A549 (cell line): ENCODE measurements around the gene TRIM10. TPM values are rescaled to one million over a fixed set of nuclear protein-coding genes. Genes with fewer than 3 reads are reported as not detected.

Experiments used
- ATAC-seq, 2 experiments: fragments of 200-7000 bp in 1 of 2; fragments of >200 bp in 1 of 2; cut with Nextera tagmentation in 1 of 2; cut with Tn5 transposase in 1 of 2; 3 replicates each; pipeline versions ENCODE4 v1.8.0 to v1.9.1; 2018 to 2020; ENCODE audit warnings: mild to moderate bottlenecking in 1 of 2, moderate library complexity in 1 of 2
- CTCF ChIA-PET: fragments of 300-600 bp; sonication (Branson Sonifier 250); formaldehyde crosslinking; extraction: SDS; loops from one replicate; lab custom pipeline; 2021; ENCODE audit warnings: antibody characterized with exemption, inconsistent platforms; lab: Yijun Ruan, JAX
- POLR2A ChIA-PET: fragments of 350-600 bp; formaldehyde crosslinking; extraction: SDS; loops from one replicate; lab custom pipeline; 2021; ENCODE audit warnings: antibody characterized with exemption, inconsistent platforms; lab: Yijun Ruan, JAX
- DNase-seq, 2 experiments: peaks; one replicate each; pipeline versions ENCODE4 v3.0.0 to v3.0.0-alpha.2; 2011 to 2016; ENCODE audit warnings: low read depth in 1 of 2, low spot score in 1 of 2
- FAIRE-seq: peaks from 2 replicates; lab custom pipeline; 2011; peaks lifted over from hg19 to GRCh38; lab: Jason Lieb, UNC
- H3K27ac ChIP-seq, 2 experiments: fragments of >200 bp; sonication (Bioruptor Twin); formaldehyde crosslinking; 3 replicates each; pipeline ENCODE4 v1.5.1; 2016 to 2017
- H3K4me1 ChIP-seq: fragments of >200 bp; sonication (Bioruptor Twin); formaldehyde crosslinking; 3 replicates; pipeline ENCODE4 v1.6.1; 2016
- H3K4me2 ChIP-seq: fragments of >200 bp; sonication (Bioruptor Twin); formaldehyde crosslinking; 3 replicates; pipeline ENCODE4 v1.6.1; 2016
- H3K4me3 ChIP-seq: fragments of >200 bp; sonication (Bioruptor Twin); formaldehyde crosslinking; 3 replicates; pipeline ENCODE4 v1.5.1; 2016
- H3K9me3 ChIP-seq: fragments of >200 bp; sonication (Bioruptor Twin); formaldehyde crosslinking; 3 replicates; pipeline ENCODE4 v1.6.1; 2016
- CBX8 ChIP-seq: fragments of 200-600 bp; sonication (generic); IDR thresholded peaks from 2 replicates; pipeline ENCODE4 v1.6.1; 2016
- CHD4 ChIP-seq: fragments of 200-600 bp; sonication (generic); IDR thresholded peaks from 2 replicates; pipeline ENCODE4 v1.6.1; 2016; ENCODE audit warnings: antibody characterized with exemption, mild to moderate bottlenecking, borderline replicate concordance
- EHMT2 ChIP-seq: fragments of 200-600 bp; sonication (generic); IDR thresholded peaks from 2 replicates; pipeline ENCODE4 v1.6.1; 2016; ENCODE audit warnings: antibody characterized with exemption, low read depth, mild to moderate bottlenecking, moderate library complexity
- EP300 ChIP-seq, 2 experiments: fragments of >200 bp; sonication (Bioruptor Twin); formaldehyde crosslinking; IDR thresholded peaks; 2 replicates in 1 of 2; 3 replicates in 1 of 2; pipeline ENCODE4 v1.6.1; 2016 to 2017
- FOSL2 ChIP-seq, 2 experiments: fragments of 450-650 bp in 1 of 2; fragments of >200 bp in 1 of 2; sonication (Bioruptor Twin) in 1 of 2; formaldehyde crosslinking; IDR thresholded peaks; 2 replicates each; pipeline versions ENCODE4 v1.5.0 to v1.6.1; 2016 to 2020; ENCODE audit warnings: mild to moderate bottlenecking in 1 of 2, moderate library complexity in 1 of 2
- FOXS1 ChIP-seq: fragments of 250-450 bp; sonication (Bioruptor Pico); IDR thresholded peaks from 2 replicates; pipeline ENCODE4 v1.5.0; 2020; ENCODE audit warnings: mild to moderate bottlenecking, moderate library complexity
- HDAC2 ChIP-seq: fragments of 200-600 bp; sonication (generic); IDR thresholded peaks from 2 replicates; pipeline ENCODE4 v1.6.1; 2016
- HEYL ChIP-seq: fragments of 250-450 bp; sonication (Bioruptor Pico); IDR thresholded peaks from 2 replicates; pipeline ENCODE4 v1.8.0; 2021; ENCODE audit warnings: mild to moderate bottlenecking, moderate library complexity
- HOXB5 ChIP-seq: fragments of 250-450 bp; sonication (Bioruptor Pico); IDR thresholded peaks from 2 replicates; pipeline ENCODE4 v1.5.0; 2020; ENCODE audit warnings: mild to moderate bottlenecking, moderate library complexity
- JUN ChIP-seq, 2 experiments: fragments of >200 bp; sonication (Bioruptor Twin); formaldehyde crosslinking; IDR thresholded peaks; 2 replicates in 1 of 2; 3 replicates in 1 of 2; pipeline ENCODE4 v1.6.1; 2016 to 2017
- KDM5A ChIP-seq: fragments of 200-600 bp; sonication (generic); IDR thresholded peaks from 2 replicates; pipeline ENCODE4 v1.6.1; 2016; ENCODE audit warnings: antibody characterized with exemption, mild to moderate bottlenecking
- MAZ ChIP-seq: fragments of 150-350 bp; IDR thresholded peaks from 2 replicates; pipeline ENCODE4 v1.6.1; 2014; ENCODE audit warnings: antibody characterized with exemption, low read depth, low read length, borderline replicate concordance
- MYC ChIP-seq: IDR thresholded peaks from 2 replicates; pipeline ENCODE4 v1.6.1; 2012; ENCODE audit warnings: mild to moderate bottlenecking, inconsistent platforms, low read length, improper control_type of control experiment, borderline replicate concordance
- NFE2L2 ChIP-seq: fragments of 150-350 bp; conservative IDR thresholded peaks from 2 replicates; pipeline ENCODE4 v1.6.1; 2014; ENCODE audit warnings: low read length
- NPAS2 ChIP-seq: fragments of 250-450 bp; sonication (Bioruptor Pico); IDR thresholded peaks from 2 replicates; pipeline ENCODE4 v1.8.0; 2022; ENCODE audit warnings: mild to moderate bottlenecking, moderate library complexity, borderline replicate concordance
- NR3C1 ChIP-seq: fragments of >200 bp; sonication (Bioruptor Twin); formaldehyde crosslinking; IDR thresholded peaks from 3 replicates; pipeline ENCODE4 v1.6.1; 2017
- RAD21 ChIP-seq, 2 experiments: fragments of >200 bp in 1 of 2; sonication (Bioruptor Twin) in 1 of 2; formaldehyde crosslinking in 1 of 2; IDR thresholded peaks in 1 of 2; conservative IDR thresholded peaks in 1 of 2; 2 replicates in 1 of 2; 3 replicates in 1 of 2; pipeline ENCODE4 v1.6.1; 2012 to 2018; ENCODE audit warnings: inconsistent platforms in 1 of 2
- TFCP2L1 ChIP-seq: fragments of 250-450 bp; sonication (Bioruptor Pico); IDR thresholded peaks from 2 replicates; pipeline ENCODE4 v1.5.0; 2021; ENCODE audit warnings: mild to moderate bottlenecking
- ZFP36 ChIP-seq: fragments of 450-650 bp; IDR thresholded peaks from 2 replicates; pipeline ENCODE4 v1.6.1; 2014; ENCODE audit warnings: borderline replicate concordance; ENCODE audit not compliant: partially characterized antibody
- WGBS: methylation state at CpG from one replicate; pipeline ENCODE4 v1.1.6; 2017; ENCODE audit errors: missing lambda C conversion rate; 5-methylcytosine and 5-hydroxymethylcytosine counted together
- polyA plus RNA-seq, 4 experiments: library from polyadenylated mRNA; depleted of rRNA in 3 of 4; stranded (reverse); fragments of >200 nt; fragmentation: RNase III in 1 of 4; extraction: RNeasy Plus Mini Kit Qiagen cat#74134 plus additional on column Dnase treatment in 1 of 4; gene quantifications; 2 replicates in 3 of 4; 3 replicates in 1 of 4; pipeline ENCODE4 v1.2.3, GENCODE V29; 2011 to 2017
- TF ChIP-seq, protein P1 (sequence below): IDR thresholded peaks from 2 replicates; pipeline ENCODE4 v1.6.1; 2012
- TF ChIP-seq, protein P2 (sequence below): IDR thresholded peaks from 2 replicates; pipeline ENCODE4 v1.6.1; 2012; ENCODE audit warnings: low read depth, borderline replicate concordance
- TF ChIP-seq, protein P3 (sequence below): fragments of >200 bp; sonication (Bioruptor Twin); formaldehyde crosslinking; IDR thresholded peaks from 3 replicates; pipeline ENCODE4 v1.5.1; 2016

TRIM10 gene
- polyA plus RNA-seq, 2 of the 4 experiments (the other 2 are of a cell fraction), result 0.03 to 0.12 TPM

DNA sequence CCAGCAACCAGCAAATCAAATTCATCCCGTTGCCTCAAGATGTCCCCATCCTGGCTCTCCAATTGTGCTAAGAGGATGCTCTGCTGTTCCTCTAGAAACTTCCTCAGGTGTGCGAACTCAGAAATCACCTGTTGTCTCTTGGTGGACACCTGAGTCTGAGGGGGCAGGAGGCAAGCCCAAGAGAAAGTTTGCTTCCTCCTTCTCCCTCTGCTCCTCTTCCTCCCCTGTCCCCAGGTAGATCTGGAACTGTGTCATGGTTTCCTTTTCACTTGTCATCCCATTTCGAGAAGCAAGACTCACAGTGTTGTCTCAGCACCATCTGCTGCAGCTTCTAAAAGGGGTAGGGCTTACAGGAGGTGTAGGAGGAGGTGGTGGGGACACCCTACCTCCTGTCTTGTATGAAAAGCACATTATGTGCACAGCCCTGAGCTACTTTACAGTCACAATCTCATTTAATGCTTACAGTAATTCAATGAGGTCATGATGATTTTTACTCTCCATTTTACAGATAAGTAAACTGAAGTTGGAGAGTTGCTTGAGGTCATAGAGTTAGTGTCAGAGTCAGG lies 2.5 kb downstream of the TRIM10 start:
- H3K4me3 ChIP-seq, result no peak overlapping the region
- DNase-seq (no peak), FAIRE-seq (no peak), ATAC-seq (no peak)
- 48% methylated on average over 3 of the region's 3 CpGs for WGBS
- no peak overlapping the region for H3K27ac ChIP-seq
- H3K4me1 ChIP-seq, result peaks cover 32% of the 10 kb centered on the region
- no peak overlapping the region for H3K4me2 ChIP-seq
- ChIA-PET POLR2A (no interaction called here), CTCF (interaction anchor here (1.0 to 1.6 kb wide), 3 partner anchors 23 to 57 kb away, joined by 3 to 5 read pairs (median 4); no protein-coding TSS in a partner anchor)
- no peaks in the 10 kb centered on the region for H3K9me3 ChIP-seq
- no peak for TF ChIP-seq JUN (IDR thresholded peaks at IDR 0.05)

DNA sequence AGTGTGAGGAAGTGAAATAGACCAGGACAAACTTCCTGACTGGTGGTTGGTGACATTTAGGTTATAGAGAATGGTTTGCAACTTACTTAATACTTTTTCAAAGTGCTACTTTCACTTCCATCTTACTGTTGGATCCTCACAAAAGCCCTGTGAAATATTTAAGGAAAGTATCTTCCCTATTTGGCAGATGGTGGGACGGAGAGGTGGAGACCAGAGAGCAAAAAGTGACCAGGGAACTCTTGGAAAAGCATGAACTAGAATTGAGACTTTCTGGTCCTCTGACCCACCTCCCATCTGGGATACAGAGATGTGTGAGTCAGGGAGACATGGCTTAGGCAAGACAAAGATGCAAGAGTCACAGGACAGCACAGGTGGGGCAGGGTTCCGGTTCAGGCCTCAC lies 3.0 kb downstream of the TRIM10 start:
- 75% methylated on average over 2 of the region's 2 CpGs for WGBS
- no peak overlapping the region for H3K27ac ChIP-seq
- peaks cover 29% of the 10 kb centered on the region for H3K4me1 ChIP-seq
- ChIA-PET POLR2A (no interaction called here), CTCF (interaction anchor here (1.0 to 1.6 kb wide), 3 partner anchors 23 to 56 kb away, joined by 3 to 5 read pairs (median 4); no protein-coding TSS in a partner anchor)
- no peak overlapping the region for H3K4me2 ChIP-seq
- FAIRE-seq (no peak), ATAC-seq (no peak), DNase-seq (no peak)
- no peaks in the 10 kb centered on the region for H3K9me3 ChIP-seq
- TF ChIP-seq EP300 (IDR thresholded peaks at IDR 0.05) (no peak), FOXS1 (CRISPR knock-in tag) (no peak), FOSL2 (IDR thresholded peaks at IDR 0.05) (no peak), FOSL2 (CRISPR knock-in tag; IDR thresholded peaks at IDR 0.05) (no peak), NPAS2 (CRISPR knock-in tag) (no peak), HOXB5 (CRISPR knock-in tag) (no peak), NR3C1 (no peak), CBX8 (no peak), CHD4 (no peak), MYC (no peak), KDM5A (no peak), HDAC2 (no peak), NFE2L2 (no peak)
- TF ChIP-seq, protein P1, sequence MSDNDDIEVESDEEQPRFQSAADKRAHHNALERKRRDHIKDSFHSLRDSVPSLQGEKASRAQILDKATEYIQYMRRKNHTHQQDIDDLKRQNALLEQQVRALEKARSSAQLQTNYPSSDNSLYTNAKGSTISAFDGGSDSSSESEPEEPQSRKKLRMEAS, result no peak
- TF ChIP-seq, protein P2, sequence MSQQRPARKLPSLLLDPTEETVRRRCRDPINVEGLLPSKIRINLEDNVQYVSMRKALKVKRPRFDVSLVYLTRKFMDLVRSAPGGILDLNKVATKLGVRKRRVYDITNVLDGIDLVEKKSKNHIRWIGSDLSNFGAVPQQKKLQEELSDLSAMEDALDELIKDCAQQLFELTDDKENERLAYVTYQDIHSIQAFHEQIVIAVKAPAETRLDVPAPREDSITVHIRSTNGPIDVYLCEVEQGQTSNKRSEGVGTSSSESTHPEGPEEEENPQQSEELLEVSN, result no peak
- TF ChIP-seq, protein P3, sequence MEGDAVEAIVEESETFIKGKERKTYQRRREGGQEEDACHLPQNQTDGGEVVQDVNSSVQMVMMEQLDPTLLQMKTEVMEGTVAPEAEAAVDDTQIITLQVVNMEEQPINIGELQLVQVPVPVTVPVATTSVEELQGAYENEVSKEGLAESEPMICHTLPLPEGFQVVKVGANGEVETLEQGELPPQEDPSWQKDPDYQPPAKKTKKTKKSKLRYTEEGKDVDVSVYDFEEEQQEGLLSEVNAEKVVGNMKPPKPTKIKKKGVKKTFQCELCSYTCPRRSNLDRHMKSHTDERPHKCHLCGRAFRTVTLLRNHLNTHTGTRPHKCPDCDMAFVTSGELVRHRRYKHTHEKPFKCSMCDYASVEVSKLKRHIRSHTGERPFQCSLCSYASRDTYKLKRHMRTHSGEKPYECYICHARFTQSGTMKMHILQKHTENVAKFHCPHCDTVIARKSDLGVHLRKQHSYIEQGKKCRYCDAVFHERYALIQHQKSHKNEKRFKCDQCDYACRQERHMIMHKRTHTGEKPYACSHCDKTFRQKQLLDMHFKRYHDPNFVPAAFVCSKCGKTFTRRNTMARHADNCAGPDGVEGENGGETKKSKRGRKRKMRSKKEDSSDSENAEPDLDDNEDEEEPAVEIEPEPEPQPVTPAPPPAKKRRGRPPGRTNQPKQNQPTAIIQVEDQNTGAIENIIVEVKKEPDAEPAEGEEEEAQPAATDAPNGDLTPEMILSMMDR, result no peak
- H3K4me3 ChIP-seq, result no peak overlapping the region

DNA sequence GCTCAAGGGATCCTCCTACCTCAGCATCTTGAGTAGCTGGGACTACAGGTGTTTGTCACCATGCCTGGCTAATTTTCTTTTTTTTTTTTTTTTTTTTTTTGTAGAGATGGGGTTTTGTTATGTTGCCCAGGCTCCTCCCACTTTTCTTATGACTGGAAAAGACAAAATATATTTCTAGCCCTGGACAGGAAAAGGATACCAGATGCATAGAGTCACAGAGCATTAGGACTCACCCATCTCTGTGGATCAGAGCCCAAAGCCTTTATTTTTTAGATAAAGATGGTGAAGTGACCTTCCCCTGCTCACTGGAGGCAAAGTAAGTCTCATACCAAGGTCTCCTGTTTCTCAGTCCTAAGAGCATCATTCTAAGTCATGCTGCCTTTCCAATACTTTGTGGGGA lies 3.4 kb downstream of the TRIM10 start:
- TF ChIP-seq HOXB5 (CRISPR knock-in tag) (no peak), RAD21 (conservative IDR thresholded peaks at IDR 0.05 in 1 of 2, IDR thresholded peaks at IDR 0.05 in 1 of 2) (no peak), ZFP36 (no peak), HEYL (CRISPR knock-in tag) (no peak), TFCP2L1 (CRISPR knock-in tag) (no peak), MAZ (no peak), EHMT2 (no peak), CHD4 (no peak)
- Histone ChIP-seq H3K4me2 (no peak overlapping the region), H3K27ac (no peak overlapping the region), H3K4me3 (no peak overlapping the region), H3K4me1 (peaks cover 29% of the 10 kb centered on the region), H3K9me3 (no peaks in the 10 kb centered on the region)
- ChIA-PET POLR2A (no interaction called here), CTCF (interaction anchor here (1.5 to 1.6 kb wide), 2 partner anchors 22 to 26 kb away, joined by 4 to 5 read pairs; no protein-coding TSS in a partner anchor)
- ATAC-seq (no peak), DNase-seq (no peak), FAIRE-seq (no peak)
